ENCODE measurements around the gene CRYAB.
"Not testable (repeated sequence)": the region's sequence is repeated elsewhere in the genome, so short reads cannot be mapped to it uniquely, and the experiment has no call there.

Gene CRYAB

GRCh38 chr11:111906680-111907079 lies 4.9 kb downstream of the CRYAB start:
- intact Hi-C loops (cut with DNase I; ENCODE audit: low total_unique reads): no loop called here
- Histone ChIP-seq H3K4me1 (peaks cover 0 to 32% (median 3%) of the 10 kb centered on the region in 4 donors), H3K27ac (peak overlapping the region in 1 of 2 donors; percentile 26), H3K9me3 (no peaks in the 10 kb centered on the region), H3K27me3 (no peaks in the 10 kb centered on the region), H3K4me3 (no peak overlapping the region), H3K36me3 (peaks cover 10 to 25% (median 13%) of the 10 kb centered on the region in 3 donors)
- no peak for DNase-seq
- TF ChIP-seq CTCF (IDR thresholded peaks at IDR 0.05): no peak

- Histone ChIP-seq H3K27ac (no peak overlapping the region), H3K4me1 (peaks cover 0 to 32% (median 3%) of the 10 kb centered on the region in 4 donors), H3K27me3 (no peaks in the 10 kb centered on the region), H3K4me3 (no peak overlapping the region), H3K9me3 (no peaks in the 10 kb centered on the region), H3K36me3 (peaks cover 10 to 25% (median 13%) of the 10 kb centered on the region in 3 donors)
- no peak for DNase-seq
- TF ChIP-seq CTCF (IDR thresholded peaks at IDR 0.05): no peak
- intact Hi-C loops (cut with DNase I; ENCODE audit: low total_unique reads): no loop called here
Measured at GRCh38 chr11:111905411-111905810, 6.2 kb downstream of the CRYAB start.

GRCh38 chr11:111886844-111887243 lies 24.7 kb downstream of the CRYAB start:
- Histone ChIP-seq H3K36me3 (peaks cover 0 to 6% (median 0%) of the 10 kb centered on the region in 3 donors), H3K4me3 (no peak overlapping the region), H3K27ac (no peak overlapping the region), H3K27me3 (no peaks in the 10 kb centered on the region), H3K4me1 (no peaks in the 10 kb centered on the region), H3K9me3 (no peaks in the 10 kb centered on the region)
- intact Hi-C loops (cut with DNase I; ENCODE audit: low total_unique reads): no loop called here
- no peak for DNase-seq
- no peak for TF ChIP-seq CTCF (IDR thresholded peaks at IDR 0.05)

- no peak for DNase-seq
- no peaks in the 10 kb centered on the region for H3K9me3 ChIP-seq
- TF ChIP-seq CTCF (IDR thresholded peaks at IDR 0.05): no peak
- no peaks in the 10 kb centered on the region for H3K27me3 ChIP-seq
- H3K4me3 ChIP-seq: no peak overlapping the region
- intact Hi-C loops (cut with DNase I; ENCODE audit: low total_unique reads): no loop called here
- peaks cover 0 to 6% (median 0%) of the 10 kb centered on the region in 3 donors for H3K36me3 ChIP-seq
- no peaks in the 10 kb centered on the region for H3K4me1 ChIP-seq
- no peak overlapping the region for H3K27ac ChIP-seq
Measured at GRCh38 chr11:111886032-111886431, 25.5 kb downstream of the CRYAB start.

- H3K4me1 ChIP-seq; H3K4me3 ChIP-seq; H3K27me3 ChIP-seq; H3K9me3 ChIP-seq; H3K36me3 ChIP-seq; H3K27ac ChIP-seq; DNase-seq; intact Hi-C loops (cut with DNase I; ENCODE audit: low total_unique reads): not testable (repeated sequence)
Measured at GRCh38 chr11:111885053-111885452, 26.5 kb downstream of the CRYAB start.

- Histone ChIP-seq H3K36me3 (peaks cover 0 to 6% (median 0%) of the 10 kb centered on the region in 3 donors), H3K27ac (no peak overlapping the region), H3K4me3 (no peak overlapping the region), H3K9me3 (no peaks in the 10 kb centered on the region), H3K27me3 (no peaks in the 10 kb centered on the region), H3K4me1 (peaks cover 0 to 14% (median 9%) of the 10 kb centered on the region in 4 donors)
- DNase-seq: no peak
- TF ChIP-seq CTCF (IDR thresholded peaks at IDR 0.05): no peak
- intact Hi-C loops (cut with DNase I; ENCODE audit: low total_unique reads): loop anchor here (5.0 kb wide), 1 partner anchor 205 kb away; the partner anchor contains the start of genes SDHD and TIMM8B
Measured at GRCh38 chr11:111882202-111882601, 29.4 kb downstream of the CRYAB start.
